NK-92 (cell line): ENCODE results near the gene MCRS1.
"Not testable (repeated sequence)": the region's sequence is repeated elsewhere in the genome, so short reads cannot be mapped to it uniquely, and the experiment has no call there.

Experiments used
- DNase-seq: peaks from one replicate; lab custom pipeline; 2025; ENCODE audit not compliant: unreplicated experiment; lab: John Stamatoyannopoulos, UW

The MCRS1 gene

GRCh38 chr12:49541911-49542505 lies 25.9 kb downstream of the MCRS1 start:
- no peak for DNase-seq

- DNase-seq: no peak
These were observed 26.6 kb downstream of the MCRS1 start for GRCh38 chr12:49541140-49541861.

- DNase-seq: no peak
These were observed 27.5 kb downstream of the MCRS1 start for GRCh38 chr12:49540229-49541139.

- no peak for DNase-seq
These were observed 28.3 kb downstream of the MCRS1 start for GRCh38 chr12:49539406-49540228.

- DNase-seq: peak; percentile 35
These were observed 29.2 kb downstream of the MCRS1 start, which contains the start of gene KCNH3 for GRCh38 chr12:49538510-49539403. TSS of gene KCNH3 (plus strand) at chr12:49539030. CDS start at chr12:49539417, 387 bp downstream.

GRCh38 chr12:49537752-49538509 lies 30.0 kb downstream of the MCRS1 start:
- no peak for DNase-seq

GRCh38 chr12:49537231-49537751 lies 30.7 kb downstream of the MCRS1 start:
- DNase-seq: no peak

- no peak for DNase-seq
These were observed 31.3 kb downstream of the MCRS1 start for GRCh38 chr12:49536526-49537071.

GRCh38 chr12:49535921-49536525 lies 31.9 kb downstream of the MCRS1 start:
- no peak for DNase-seq

GRCh38 chr12:49534731-49535278 lies 33.1 kb downstream of the MCRS1 start:
- DNase-seq: no peak

GRCh38 chr12:49534122-49534521 lies 33.8 kb downstream of the MCRS1 start:
- DNase-seq: not testable (repeated sequence)

- no peak for DNase-seq
These were observed 34.6 kb downstream of the MCRS1 start for GRCh38 chr12:49533331-49533730.

- DNase-seq: no peak
These were observed 36.2 kb downstream of the MCRS1 start for GRCh38 chr12:49531745-49532144.

GRCh38 chr12:49529414-49529813 lies 38.5 kb downstream of the MCRS1 start:
- DNase-seq: no peak

- no peak for DNase-seq
These were observed 40.4 kb downstream of the MCRS1 start for GRCh38 chr12:49527361-49528130.

- no peak for DNase-seq
These were observed 42.0 kb downstream of the MCRS1 start for GRCh38 chr12:49525942-49526341.
